Trophoblast cell (in vitro differentiated cells and primary cell): Measurements from ENCODE around the gene SNTG2.

Experiments used
- DNase-seq, 2 donors: peaks; one replicate each; pipeline ENCODE4 v3.0.0-alpha.2; 2016
- H2AFZ ChIP-seq: 2 replicates; pipeline ENCODE4 v1.6.1; 2013; ENCODE audit warnings: low read length, moderate library complexity, mild to moderate bottlenecking; ENCODE audit not compliant: insufficient read depth, poor library complexity
- H2AK5ac ChIP-seq: 2 replicates; pipeline ENCODE4 v1.6.1; 2013; ENCODE audit warnings: mild to moderate bottlenecking, low read length
- H2BK120ac ChIP-seq: 2 replicates; pipeline ENCODE4 v1.6.1; 2013; ENCODE audit warnings: low read length, mild to moderate bottlenecking, moderate library complexity; ENCODE audit not compliant: insufficient read depth, poor library complexity
- H2BK12ac ChIP-seq: 2 replicates; pipeline ENCODE4 v1.6.1; 2013; ENCODE audit warnings: mild to moderate bottlenecking, low read length, moderate library complexity
- H2BK5ac ChIP-seq: 2 replicates; pipeline ENCODE4 v1.6.1; 2013; ENCODE audit warnings: low read length, low read depth, moderate library complexity, mild to moderate bottlenecking; ENCODE audit not compliant: poor library complexity
- H3K14ac ChIP-seq: 2 replicates; pipeline ENCODE4 v1.6.1; 2013; ENCODE audit warnings: mild to moderate bottlenecking, low read length
- H3K18ac ChIP-seq: 2 replicates; pipeline ENCODE4 v1.6.1; 2013; ENCODE audit warnings: mild to moderate bottlenecking, low read length
- H3K23ac ChIP-seq: 2 replicates; pipeline ENCODE4 v1.6.1; 2013; ENCODE audit warnings: low read length
- H3K27ac ChIP-seq: 2 replicates; pipeline ENCODE4 v1.5.1; 2013; ENCODE audit warnings: low read depth, mild to moderate bottlenecking, inconsistent platforms, low read length, moderate library complexity
- H3K27me3 ChIP-seq: 2 replicates; pipeline ENCODE4 v1.6.1; 2013; ENCODE audit warnings: inconsistent platforms, mild to moderate bottlenecking, low read length, moderate library complexity; ENCODE audit not compliant: insufficient read depth
- H3K36me3 ChIP-seq, 2 experiments: 1 replicate in 1 of 2; 2 replicates in 1 of 2; pipeline ENCODE4 v1.6.1; 2013; ENCODE audit warnings: low read length in 2 of 2, mild to moderate bottlenecking in 2 of 2, moderate library complexity in 1 of 2; ENCODE audit not compliant: insufficient read depth in 2 of 2, control insufficient read depth in 1 of 2
- H3K4ac ChIP-seq: 2 replicates; pipeline ENCODE4 v1.6.1; 2013; ENCODE audit warnings: low read depth, mild to moderate bottlenecking, low read length, moderate library complexity
- H3K4me1 ChIP-seq, 2 experiments: 1 replicate in 1 of 2; 2 replicates in 1 of 2; pipeline ENCODE4 v1.6.1; 2013; ENCODE audit warnings: low read length in 2 of 2, mild to moderate bottlenecking in 2 of 2, moderate library complexity in 1 of 2; ENCODE audit not compliant: insufficient read depth in 2 of 2, control insufficient read depth in 1 of 2
- H3K4me2 ChIP-seq: 2 replicates; pipeline ENCODE4 v1.6.1; 2013; ENCODE audit warnings: inconsistent platforms, mild to moderate bottlenecking, low read length, moderate library complexity
- H3K4me3 ChIP-seq: 2 replicates; pipeline ENCODE4 v1.5.1; 2013; ENCODE audit warnings: mild to moderate bottlenecking, low read depth, low read length, inconsistent platforms
- H3K79me1 ChIP-seq: one replicate; pipeline ENCODE4 v1.6.1; 2013; ENCODE audit warnings: low read length
- H3K79me2 ChIP-seq: 2 replicates; pipeline ENCODE4 v1.6.1; 2013; ENCODE audit warnings: low read length, mild to moderate bottlenecking; ENCODE audit not compliant: control insufficient read depth, insufficient read depth, poor library complexity
- H3K9ac ChIP-seq: 2 replicates; pipeline ENCODE4 v1.6.1; 2013; ENCODE audit warnings: mild to moderate bottlenecking, low read length
- H3K9me3 ChIP-seq: 2 replicates; pipeline ENCODE4 v1.6.1; 2013; ENCODE audit warnings: low read depth, mild to moderate bottlenecking, control low read depth, inconsistent platforms, low read length; ENCODE audit not compliant: insufficient read depth
- H4K12ac ChIP-seq: 2 replicates; pipeline ENCODE4 v1.6.1; 2013; ENCODE audit warnings: low read depth, mild to moderate bottlenecking, low read length, moderate library complexity
- H4K8ac ChIP-seq: 2 replicates; pipeline ENCODE4 v1.6.1; 2013; ENCODE audit warnings: low read depth, mild to moderate bottlenecking, low read length, moderate library complexity
- H4K91ac ChIP-seq: one replicate; pipeline ENCODE4 v1.6.1; 2013; ENCODE audit warnings: low read depth, mild to moderate bottlenecking, low read length, moderate library complexity
- WGBS: extraction: QIAGEN DNeasy Blood & Tissue Kit; methylation state at CpG from one replicate; pipeline ENCODE4 v1.1.7; 2013; ENCODE audit warnings: missing lambda C conversion rate; ENCODE audit not compliant: insufficient read length, insufficient coverage; ENCODE audit errors: extremely low coverage; 5-methylcytosine and 5-hydroxymethylcytosine counted together

The SNTG2 gene

DNA sequence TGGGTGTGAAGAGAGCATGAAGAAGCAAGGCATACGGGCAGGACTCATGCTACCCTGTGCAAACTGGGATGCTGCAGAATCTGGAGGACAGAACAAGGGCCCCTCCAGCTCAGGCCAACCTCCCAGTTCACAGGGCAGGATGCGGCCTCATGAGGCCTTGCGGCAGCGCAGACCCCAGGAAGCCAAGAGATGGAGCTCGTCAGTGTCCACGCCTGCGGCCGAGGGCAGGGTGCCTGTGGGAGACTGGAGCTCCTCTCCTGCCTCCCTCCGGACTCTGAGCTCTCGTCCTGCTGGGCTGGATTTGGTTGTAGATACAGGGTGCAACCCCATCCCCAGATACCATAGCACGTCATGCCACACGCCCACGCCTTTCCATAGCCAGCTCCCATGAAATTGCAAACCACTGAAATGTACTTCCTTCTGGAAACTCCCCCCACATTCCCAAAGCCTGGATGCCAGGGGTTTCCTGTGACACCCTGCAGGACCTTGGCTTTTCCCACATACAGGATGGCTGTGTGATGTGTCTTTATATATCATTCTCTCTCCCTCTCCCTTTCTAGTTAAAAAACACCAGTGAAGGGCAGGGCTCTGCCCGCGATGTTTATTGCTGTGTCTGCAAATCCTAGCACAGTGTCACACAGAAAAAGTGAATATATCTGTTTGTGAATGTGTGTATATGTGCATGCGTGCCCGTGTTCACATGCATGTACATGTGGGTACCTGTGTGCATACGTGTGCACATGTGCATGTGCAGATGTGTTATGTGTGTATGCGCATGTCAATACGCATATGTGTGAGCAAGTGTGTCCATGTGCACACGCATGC is 12.3 kb upstream of the SNTG2 start:
- Histone ChIP-seq H4K8ac (no peak overlapping the region), H3K36me3 (no peaks in the 10 kb centered on the region), H4K12ac (no peak overlapping the region)

DNA sequence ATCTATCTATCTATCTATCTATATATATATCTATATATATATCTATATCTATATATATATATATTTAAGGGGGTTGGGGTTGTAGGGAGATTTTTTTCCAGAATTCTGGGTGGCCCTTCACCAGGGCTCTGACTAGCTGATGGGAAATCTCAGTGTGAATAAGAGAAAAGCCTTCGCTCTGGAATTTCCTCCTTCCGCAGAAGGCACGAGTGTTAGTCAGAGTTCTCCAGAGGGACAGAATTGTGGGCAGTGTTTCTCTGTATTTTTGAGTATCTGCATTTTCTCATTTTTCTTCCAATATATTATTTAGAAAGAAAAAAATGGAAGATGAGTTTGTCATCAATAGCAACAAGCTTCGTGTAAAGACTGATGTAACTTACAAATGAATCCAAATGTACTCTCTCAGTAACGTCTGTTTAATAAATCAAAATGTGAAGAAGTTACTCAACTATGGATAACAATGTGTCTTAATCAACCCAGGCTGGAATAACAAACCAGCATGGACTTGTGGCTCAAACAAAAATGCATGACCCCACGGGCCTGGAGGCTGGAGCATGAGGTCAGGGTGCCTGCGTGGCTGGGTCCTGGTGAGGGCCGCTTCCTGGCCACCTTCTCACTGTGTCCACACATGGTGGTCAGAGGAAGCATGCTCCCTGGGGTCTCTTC is 10.6 kb upstream of the SNTG2 start:
- peak; percentile 60 to 61 for DNase-seq
- no peak overlapping the region for H3K4ac ChIP-seq
- H2BK12ac ChIP-seq, result no peak overlapping the region
- H2AFZ ChIP-seq, result no peak overlapping the region
- H4K12ac ChIP-seq, result no peak overlapping the region
- no peak overlapping the region for H3K4me2 ChIP-seq
- no peak overlapping the region for H4K8ac ChIP-seq
- no peak overlapping the region for H4K91ac ChIP-seq
- H3K9ac ChIP-seq, result no peak overlapping the region
- H3K18ac ChIP-seq, result no peak overlapping the region
- no peaks in the 10 kb centered on the region for H3K79me2 ChIP-seq
- H3K4me1 ChIP-seq, result no peaks in the 10 kb centered on the region
- no peak overlapping the region for H3K27ac ChIP-seq
- H3K14ac ChIP-seq, result no peak overlapping the region
- no CpG with 5 or more reads among the region's 8 CpGs for WGBS
- no peak overlapping the region for H2AK5ac ChIP-seq
- no peak overlapping the region for H3K4me3 ChIP-seq
- H3K23ac ChIP-seq, result no peak overlapping the region
- no peak overlapping the region for H2BK120ac ChIP-seq
- no peaks in the 10 kb centered on the region for H3K27me3 ChIP-seq
- no peaks in the 10 kb centered on the region for H3K79me1 ChIP-seq
- H3K9me3 ChIP-seq, result peaks cover 8% of the 10 kb centered on the region
- H2BK5ac ChIP-seq, result no peak overlapping the region
- no peaks in the 10 kb centered on the region for H3K36me3 ChIP-seq

More for the DNA sequence above, 12.3 kb upstream of the SNTG2 start:
- H3K14ac ChIP-seq, result no peak overlapping the region
- H2AFZ ChIP-seq, result no peak overlapping the region
- no peak overlapping the region for H2BK12ac ChIP-seq
- no peak overlapping the region for H3K18ac ChIP-seq
- H3K4me1 ChIP-seq, result no peaks in the 10 kb centered on the region
- no peak overlapping the region for H2BK5ac ChIP-seq
- H3K23ac ChIP-seq, result no peak overlapping the region
- DNase-seq, result no peak
- H3K4me3 ChIP-seq, result no peak overlapping the region
- no peak overlapping the region for H3K4ac ChIP-seq
- no peaks in the 10 kb centered on the region for H3K79me1 ChIP-seq
- no peak overlapping the region for H2AK5ac ChIP-seq
- H3K9ac ChIP-seq, result no peak overlapping the region
- H3K27ac ChIP-seq, result no peak overlapping the region
- H2BK120ac ChIP-seq, result no peak overlapping the region
- no peak overlapping the region for H3K4me2 ChIP-seq
- no peak overlapping the region for H4K91ac ChIP-seq
- WGBS, result no CpG with 5 or more reads among the region's 21 CpGs
- H3K79me2 ChIP-seq, result no peaks in the 10 kb centered on the region
- no peaks in the 10 kb centered on the region for H3K27me3 ChIP-seq
- peaks cover 5% of the 10 kb centered on the region for H3K9me3 ChIP-seq

DNA sequence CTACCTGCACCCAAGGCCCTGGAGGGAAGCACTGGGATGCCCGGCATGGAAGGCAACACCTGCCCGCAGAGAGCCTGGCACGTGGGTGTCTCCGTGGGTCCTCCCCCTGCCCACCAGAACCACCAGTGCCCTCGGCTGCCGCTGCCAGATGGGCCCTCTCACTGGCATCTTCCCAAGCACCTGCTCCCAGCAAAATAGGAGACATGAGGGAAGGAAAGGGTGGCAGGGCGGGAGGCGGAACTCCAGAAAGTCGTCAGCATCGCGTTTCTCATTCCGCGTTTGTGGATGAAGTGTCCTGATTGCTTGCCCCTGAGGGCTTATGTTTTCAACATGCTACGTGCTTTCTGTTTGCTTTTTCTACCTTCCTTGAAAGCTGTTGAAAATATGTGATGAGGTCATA is 8.8 kb upstream of the SNTG2 start:
- H3K9ac ChIP-seq, result no peak overlapping the region
- no CpG with 5 or more reads among the region's 14 CpGs for WGBS
- H3K9me3 ChIP-seq, result peaks cover 8% of the 10 kb centered on the region
- H3K79me2 ChIP-seq, result no peaks in the 10 kb centered on the region
- no peak overlapping the region for H3K14ac ChIP-seq
- no peak overlapping the region for H2AK5ac ChIP-seq
- no peaks in the 10 kb centered on the region for H3K4me1 ChIP-seq
- H4K8ac ChIP-seq, result no peak overlapping the region
- no peak overlapping the region for H4K91ac ChIP-seq
- no peaks in the 10 kb centered on the region for H3K79me1 ChIP-seq
- H3K27me3 ChIP-seq, result no peaks in the 10 kb centered on the region
- no peak overlapping the region for H3K18ac ChIP-seq
- no peak overlapping the region for H2BK120ac ChIP-seq
- H2AFZ ChIP-seq, result no peak overlapping the region
- no peak overlapping the region for H3K4me2 ChIP-seq
- no peak overlapping the region for H2BK12ac ChIP-seq
- no peaks in the 10 kb centered on the region for H3K36me3 ChIP-seq
- no peak overlapping the region for H3K23ac ChIP-seq
- H4K12ac ChIP-seq, result no peak overlapping the region
- no peak overlapping the region for H3K4ac ChIP-seq
- no peak overlapping the region for H2BK5ac ChIP-seq
- H3K27ac ChIP-seq, result no peak overlapping the region
- peak; percentile 55 to 89 for DNase-seq
- no peak overlapping the region for H3K4me3 ChIP-seq

DNA sequence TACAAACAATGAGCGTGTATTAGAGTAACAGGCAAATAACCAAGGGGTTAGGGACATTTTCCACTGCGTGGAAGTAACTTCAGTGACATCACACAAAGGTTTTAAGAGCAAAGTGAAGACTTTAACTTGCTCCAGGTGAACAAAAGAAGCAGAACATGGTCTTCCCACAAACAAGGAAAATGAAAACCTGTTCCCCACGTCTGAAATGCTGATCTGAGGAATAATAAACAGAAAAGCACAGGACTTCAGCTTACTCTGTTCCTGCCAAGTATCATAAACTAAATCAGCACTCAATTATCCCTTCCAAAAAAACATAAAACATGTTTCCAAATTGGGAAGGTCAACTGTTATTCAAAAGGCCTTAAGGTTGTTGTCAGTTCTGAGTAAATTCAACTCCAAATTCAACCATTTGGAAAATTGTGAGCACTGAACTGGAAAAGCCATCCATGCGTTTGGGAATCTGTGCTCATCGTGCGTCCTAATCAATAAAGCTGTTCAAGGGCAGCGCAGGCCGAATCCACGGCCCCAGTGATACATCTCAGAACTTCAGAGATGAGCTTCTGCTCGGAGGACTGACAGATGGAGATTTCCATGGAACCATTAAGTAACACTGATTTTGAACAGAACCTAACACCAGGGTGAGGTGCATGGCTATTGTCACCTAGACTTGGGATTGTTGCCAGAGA is 7.7 kb upstream of the SNTG2 start:
- H3K79me1 ChIP-seq, result no peaks in the 10 kb centered on the region
- H3K4me3 ChIP-seq, result no peak overlapping the region
- no peak for DNase-seq
- no peak overlapping the region for H3K14ac ChIP-seq
- no peak overlapping the region for H3K9ac ChIP-seq
- no peaks in the 10 kb centered on the region for H3K27me3 ChIP-seq
- no peak overlapping the region for H3K4ac ChIP-seq
- no peak overlapping the region for H2AK5ac ChIP-seq
- H3K27ac ChIP-seq, result no peak overlapping the region
- no peak overlapping the region for H4K8ac ChIP-seq
- no peak overlapping the region for H4K12ac ChIP-seq
- H3K79me2 ChIP-seq, result no peaks in the 10 kb centered on the region
- H3K9me3 ChIP-seq, result peaks cover 3% of the 10 kb centered on the region
- H2BK5ac ChIP-seq, result no peak overlapping the region
- H2BK120ac ChIP-seq, result no peak overlapping the region
- no peak overlapping the region for H3K23ac ChIP-seq
- H3K4me2 ChIP-seq, result no peak overlapping the region
- no peaks in the 10 kb centered on the region for H3K36me3 ChIP-seq
- no peak overlapping the region for H2AFZ ChIP-seq
- no peak overlapping the region for H3K18ac ChIP-seq
- H2BK12ac ChIP-seq, result no peak overlapping the region
- no CpG with 5 or more reads among the region's 10 CpGs for WGBS
- H4K91ac ChIP-seq, result no peak overlapping the region
- no peaks in the 10 kb centered on the region for H3K4me1 ChIP-seq
